HG03575 (cell line): Measurements from ENCODE around the gene SLC29A3.

Experiments
- ATAC-seq: cut with Tn5 transposase; IDR thresholded peaks from one replicate; pipeline ENCODE4 v1.9.1; 2021; ENCODE audit not compliant: unreplicated experiment, insufficient number of reproducible peaks, low FRiP score; ENCODE audit errors: extremely low read depth

The SLC29A3 gene

GRCh38 chr10:71282323-71282680 lies 36.8 kb upstream of the SLC29A3 start:
- ATAC-seq, result no peak

- no peak for ATAC-seq
Measured at GRCh38 chr10:71283410-71283809, 35.6 kb upstream of the SLC29A3 start.

GRCh38 chr10:71283876-71284275 lies 35.2 kb upstream of the SLC29A3 start:
- no peak for ATAC-seq

- ATAC-seq, result no peak
Measured at GRCh38 chr10:71284544-71285179, 34.4 kb upstream of the SLC29A3 start.

GRCh38 chr10:71285180-71285545 lies 33.9 kb upstream of the SLC29A3 start:
- no peak for ATAC-seq

GRCh38 chr10:71285986-71286385 lies 33.1 kb upstream of the SLC29A3 start:
- ATAC-seq, result no peak

- ATAC-seq, result no peak
Measured at GRCh38 chr10:71286521-71287294, 32.4 kb upstream of the SLC29A3 start.

GRCh38 chr10:71287456-71287855 lies 31.6 kb upstream of the SLC29A3 start:
- ATAC-seq, result no peak

GRCh38 chr10:71288461-71288860 lies 30.6 kb upstream of the SLC29A3 start:
- no peak for ATAC-seq

GRCh38 chr10:71289421-71290130 lies 29.5 kb upstream of the SLC29A3 start:
- no peak for ATAC-seq

- no peak for ATAC-seq
Measured at GRCh38 chr10:71290331-71290730, 28.7 kb upstream of the SLC29A3 start.

GRCh38 chr10:71290806-71291527 lies 28.1 kb upstream of the SLC29A3 start:
- no peak for ATAC-seq

- ATAC-seq, result no peak
Measured at GRCh38 chr10:71291528-71291900, 27.5 kb upstream of the SLC29A3 start.

GRCh38 chr10:71292624-71293445 lies 26.2 kb upstream of the SLC29A3 start:
- ATAC-seq, result no peak

GRCh38 chr10:71293446-71294084 lies 25.5 kb upstream of the SLC29A3 start:
- ATAC-seq, result no peak

- no peak for ATAC-seq
Measured at GRCh38 chr10:71294091-71294561, 24.9 kb upstream of the SLC29A3 start.

GRCh38 chr10:71294856-71295255 lies 24.2 kb upstream of the SLC29A3 start:
- no peak for ATAC-seq

- no peak for ATAC-seq
Measured at GRCh38 chr10:71295641-71296040, 23.4 kb upstream of the SLC29A3 start.
